K562 (cell line): ENCODE data around the gene PPM1L. TPM values are rescaled to one million over a fixed set of nuclear protein-coding genes. Genes with fewer than 3 reads are reported as not detected.

Source experiments
- ATAC-seq: fragments of 200-7000 bp; cut with Tn5 transposase; 3 replicates; pipeline ENCODE4 v1.9.1; 2020; ENCODE audit warnings: moderate library complexity
- BruUV-seq: library from RNA; stranded (reverse); fragments of 400-500 nt; replicated peaks from 2 replicates; lab custom pipeline; 2021; lab: Mats Ljungman, UMichigan
- CTCF ChIA-PET: fragments of 300-600 bp; formaldehyde crosslinking; extraction: SDS; loops from one replicate; lab custom pipeline; 2021; ENCODE audit warnings: low intra/inter-chr PET ratio; lab: Yijun Ruan, JAX
- POLR2A ChIA-PET: fragments of 300-600, 350-650 bp; sonication (Branson Sonifier 250); formaldehyde crosslinking; extraction: SDS; loops from one replicate; lab custom pipeline; 2021; ENCODE audit warnings: antibody characterized with exemption, inconsistent platforms; lab: Yijun Ruan, JAX
- DNase-seq, 4 experiments: peaks; one replicate each; pipeline versions ENCODE4 v3.0.0 to v3.0.0-alpha.2; 2011 to 2018; ENCODE audit warnings: low spot score in 3 of 4, mixed read lengths in 3 of 4; ENCODE audit errors: extremely low read depth in 1 of 4
- FAIRE-seq: peaks from 2 replicates; lab custom pipeline; 2011; peaks lifted over from hg19 to GRCh38; lab: Jason Lieb, UNC
- H2AFZ ChIP-seq: 2 replicates; pipeline ENCODE4 v1.6.0; 2011; ENCODE audit warnings: low read depth, low read length, control low read depth, inconsistent platforms
- H3K27ac ChIP-seq: fragments of 200-600 bp; 3 replicates; pipeline ENCODE4 v1.8.0; 2011; ENCODE audit warnings: low read depth, mild to moderate bottlenecking, control low read depth, inconsistent platforms, low read length, moderate library complexity, mixed read lengths; ENCODE audit errors: extremely low read depth
- H3K27me3 ChIP-seq, 2 experiments: fragments of 300-600 bp in 1 of 2; 2 replicates in 1 of 2; 3 replicates in 1 of 2; pipeline versions ENCODE4 v1.6.0 to v1.8.0; 2011; ENCODE audit warnings: inconsistent platforms in 2 of 2, low read length in 2 of 2, mild to moderate bottlenecking in 1 of 2, mixed read lengths in 1 of 2, moderate library complexity in 1 of 2; ENCODE audit not compliant: control insufficient read depth in 2 of 2, insufficient read depth in 2 of 2
- H3K36me3 ChIP-seq: fragments of 300-600 bp; 3 replicates; pipeline ENCODE4 v1.8.0; 2011; ENCODE audit warnings: mild to moderate bottlenecking, low read length, inconsistent platforms; ENCODE audit not compliant: control insufficient read depth, insufficient read depth
- H3K4me1 ChIP-seq, 2 experiments: fragments of 200-600 bp in 1 of 2; replicated peaks in 1 of 2; 2 replicates in 1 of 2; 3 replicates in 1 of 2; pipeline versions ENCODE4 v1.5.1 to v1.8.0; 2011; ENCODE audit warnings: inconsistent platforms in 2 of 2, low read length in 2 of 2, mild to moderate bottlenecking in 1 of 2, mixed read lengths in 1 of 2, moderate library complexity in 1 of 2; ENCODE audit not compliant: control insufficient read depth in 2 of 2, insufficient read depth in 2 of 2
- H3K4me2 ChIP-seq: 2 replicates; pipeline ENCODE4 v1.6.1; 2011; ENCODE audit warnings: low read length, control low read depth, inconsistent platforms, mixed read lengths; ENCODE audit not compliant: insufficient read depth
- H3K4me3 ChIP-seq: fragments of 200-600 bp; sonication (generic), shearing (Covaris generic); 2 replicates; pipeline ENCODE4 v1.5.1; 2016; ENCODE audit warnings: control low read depth, inconsistent platforms
- H3K79me2 ChIP-seq: fragments of 200-600 bp; 3 replicates; pipeline ENCODE4 v1.8.0; 2011; ENCODE audit warnings: low read length, inconsistent platforms; ENCODE audit not compliant: control insufficient read depth, insufficient read depth
- H3K9ac ChIP-seq, 2 experiments: 2 replicates each; pipeline versions ENCODE4 v1.6.0 to v1.6.1; 2011; ENCODE audit warnings: low read depth in 2 of 2, low read length in 2 of 2, control low read depth in 1 of 2, inconsistent platforms in 1 of 2, mild to moderate bottlenecking in 1 of 2, mixed read lengths in 1 of 2; ENCODE audit not compliant: insufficient read depth in 1 of 2
- H3K9me1 ChIP-seq: one replicate; pipeline ENCODE4 v1.6.0; 2011; ENCODE audit warnings: inconsistent platforms, mild to moderate bottlenecking, low read length, moderate library complexity; ENCODE audit not compliant: control insufficient read depth, insufficient read depth
- H3K9me3 ChIP-seq: replicated peaks from 2 replicates; pipeline ENCODE4 v1.5.1; 2011; ENCODE audit warnings: low read depth, low read length, inconsistent platforms; ENCODE audit not compliant: control insufficient read depth, insufficient read depth
- H4K20me1 ChIP-seq: replicated peaks from 2 replicates; pipeline ENCODE4 v1.6.1; 2011; ENCODE audit warnings: low read length, inconsistent platforms, mixed read lengths; ENCODE audit not compliant: control insufficient read depth, insufficient read depth
- ARID1B ChIP-seq: fragments of 450-650 bp; IDR thresholded peaks from 2 replicates; pipeline ENCODE4 v1.6.1; 2016; ENCODE audit warnings: antibody characterized with exemption, mild to moderate bottlenecking, inconsistent platforms
- DPF2 ChIP-seq: fragments of 450-650 bp; IDR thresholded peaks from 2 replicates; pipeline ENCODE4 v1.6.1; 2016
- RAD21 ChIP-seq, 2 experiments: fragments of 250-450 bp in 1 of 2; fragments of 450-650 bp in 1 of 2; sonication (Bioruptor Pico) in 1 of 2; formaldehyde crosslinking in 1 of 2; IDR thresholded peaks in 1 of 2; conservative IDR thresholded peaks in 1 of 2; 2 replicates each; pipeline versions ENCODE4 v1.4.0 to v1.8.0; 2020 to 2022; ENCODE audit warnings: mild to moderate bottlenecking in 2 of 2, moderate library complexity in 1 of 2
- RBM39 ChIP-seq: fragments of 200-400 bp; formaldehyde crosslinking; optimal IDR thresholded peaks from 2 replicates; pipeline ENCODE3; 2018; ENCODE audit warnings: low read depth, low read length
- SMAD2 ChIP-seq: fragments of 150-350 bp; IDR thresholded peaks from 2 replicates; pipeline ENCODE4 v1.6.1; 2014; ENCODE audit warnings: low read depth, mild to moderate bottlenecking, low read length
- SP1 ChIP-seq: sonication (generic); formaldehyde crosslinking; IDR thresholded peaks from 2 replicates; pipeline ENCODE4 v1.8.1; 2022; ENCODE audit warnings: mild to moderate bottlenecking, missing genetic modification reagents
- TFAM ChIP-seq: fragments of 250-450 bp; sonication (Bioruptor Pico); conservative IDR thresholded peaks from 2 replicates; pipeline ENCODE4 v1.5.0; 2021; ENCODE audit warnings: mild to moderate bottlenecking, moderate library complexity
- XRCC3 ChIP-seq: fragments of 450-650 bp; IDR thresholded peaks from 2 replicates; pipeline ENCODE4 v1.6.1; 2017; ENCODE audit warnings: mild to moderate bottlenecking, moderate library complexity
- ZNF274 ChIP-seq: IDR thresholded peaks from 2 replicates; pipeline ENCODE4 v1.6.1; 2011; ENCODE audit warnings: low read depth, mild to moderate bottlenecking, low read length, moderate library complexity, borderline replicate concordance
- ZNF3 ChIP-seq: fragments of 250-450 bp; sonication (Bioruptor Pico); IDR thresholded peaks from 2 replicates; pipeline ENCODE4 v1.5.0; 2021; ENCODE audit warnings: mild to moderate bottlenecking, moderate library complexity
- ZNF551 ChIP-seq: fragments of 250-450 bp; sonication (Bioruptor Pico); IDR thresholded peaks from 2 replicates; pipeline ENCODE4 v1.5.0; 2021; ENCODE audit warnings: mild to moderate bottlenecking, moderate library complexity
- WGBS: fragments of 100-300 bp; shearing (Covaris generic); methylation state at CpG from one replicate; pipeline ENCODE4 v1.1.6; 2016; ENCODE audit warnings: low coverage, mixed read lengths; ENCODE audit not compliant: insufficient coverage; ENCODE audit errors: missing lambda C conversion rate; 5-methylcytosine and 5-hydroxymethylcytosine counted together
- in situ Hi-C: fragments of 300-500 bp; cut with MboI; formaldehyde crosslinking; loops from 4 replicates; pipeline ENCODE4 v1.15.0; 2018; ENCODE audit warnings: inconsistent platforms, mixed read lengths
- intact Hi-C: fragments of 100-400 bp; cut with micrococcal nuclease; formaldehyde crosslinking; loops from 2 replicates; pipeline ENCODE4 v1.14.2; 2022
- polyA plus RNA-seq, 8 experiments: library from polyadenylated mRNA; depleted of rRNA in 4 of 8; stranded (reverse) in 5 of 8; unstranded in 3 of 8; fragments of >200 nt; fragmentation: Nextera tagmentation in 2 of 8; fragmentation: Illumina TruSeq in 1 of 8; extraction: Ambion mirVana in 2 of 8; extraction: Trizol in 1 of 8; gene quantifications; 2 replicates each; pipeline versions ENCODE4 v1.2.1 to v1.2.3, GENCODE V29; 2011 to 2014; ENCODE audit warnings: inconsistent platforms in 1 of 8, missing spikeins in 1 of 8
- total RNA-seq, 7 experiments: library from RNA; depleted of rRNA in 6 of 7; stranded (reverse); fragments of >200 nt in 6 of 7; fragmentation: Illumina TruSeq in 2 of 7; extraction: Trizol in 2 of 7; gene quantifications; 2 replicates each; pipeline versions ENCODE4 v1.2.1 to v1.2.3, GENCODE V29; 2011 to 2021; ENCODE audit warnings: low replicate concordance in 1 of 7
- TF ChIP-seq, protein P1 (sequence below): fragments of 250-450 bp; sonication (Bioruptor Pico); IDR thresholded peaks from 2 replicates; pipeline ENCODE4 v1.4.0; 2020; ENCODE audit warnings: mild to moderate bottlenecking, moderate library complexity, borderline replicate concordance
- TF ChIP-seq, protein P2 (sequence below): sonication (generic); formaldehyde crosslinking; IDR thresholded peaks from 2 replicates; pipeline ENCODE4 v1.8.1; 2023; ENCODE audit warnings: mild to moderate bottlenecking, missing genetic modification reagents

The PPM1L gene
- total and polyA plus RNA-seq, 9 of the 15 experiments (the other 6 are each of a cell fraction or from before 2014, with no cell fraction given), result 0.01 to 0.41 (median 0.14) TPM

DNA sequence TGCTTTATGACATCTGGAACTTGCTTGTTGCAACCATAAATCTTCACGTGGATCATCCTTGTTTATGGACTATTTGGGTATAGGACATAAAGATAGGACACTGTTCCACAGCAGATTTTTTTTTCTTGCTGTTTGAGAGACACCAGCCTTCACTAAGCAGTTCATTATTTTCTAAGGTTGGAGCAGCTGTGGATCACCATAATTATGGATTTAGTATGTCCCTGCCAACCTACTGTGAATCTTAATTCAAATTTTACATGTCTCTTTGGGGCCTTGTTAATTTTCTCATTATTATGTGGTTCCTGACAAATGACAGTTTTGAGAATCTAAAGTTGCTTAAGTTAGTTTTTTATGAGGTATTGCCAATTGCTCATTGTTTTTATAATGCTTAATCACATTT is 188.0 kb downstream of the PPM1L start:
- no peaks in the 10 kb centered on the region for H3K9me1 ChIP-seq
- no peak for FAIRE-seq
- H3K4me2 ChIP-seq, result no peak overlapping the region
- TF ChIP-seq SP1, result no peak
- no peak for TF ChIP-seq DPF2
- intact Hi-C loops (loop anchor here (5.0 kb wide), 2 partner anchors 302 to 328 kb away; no protein-coding TSS in a partner anchor), in situ Hi-C loops (no loop called here)
- H4K20me1 ChIP-seq, result no peaks in the 10 kb centered on the region
- H3K27ac ChIP-seq, result no peak overlapping the region
- POLR2A ChIA-PET, result interaction anchor here (0.6 kb wide), 1 partner anchor 309 kb away, joined by 4 read pairs; no protein-coding TSS in a partner anchor
- H3K4me1 ChIP-seq, result no peaks in the 10 kb centered on the region
- no peaks in the 10 kb centered on the region for H3K36me3 ChIP-seq
- no peak for ATAC-seq
- no peaks in the 10 kb centered on the region for H3K27me3 ChIP-seq
- WGBS, result 0% methylated on average over 1 of the region's 1 CpG
- no peak overlapping the region for H2AFZ ChIP-seq
- H3K4me3 ChIP-seq, result no peak overlapping the region
- DNase-seq, result no peak
- no peak overlapping the region for H3K9ac ChIP-seq
- H3K79me2 ChIP-seq, result no peaks in the 10 kb centered on the region
- H3K9me3 ChIP-seq, result no peaks in the 10 kb centered on the region
- CTCF ChIA-PET, result interaction anchor here (0.6 kb wide), 1 partner anchor 87 kb away, joined by 3 read pairs; no protein-coding TSS in a partner anchor
- no TSS peak for BruUV-seq

DNA sequence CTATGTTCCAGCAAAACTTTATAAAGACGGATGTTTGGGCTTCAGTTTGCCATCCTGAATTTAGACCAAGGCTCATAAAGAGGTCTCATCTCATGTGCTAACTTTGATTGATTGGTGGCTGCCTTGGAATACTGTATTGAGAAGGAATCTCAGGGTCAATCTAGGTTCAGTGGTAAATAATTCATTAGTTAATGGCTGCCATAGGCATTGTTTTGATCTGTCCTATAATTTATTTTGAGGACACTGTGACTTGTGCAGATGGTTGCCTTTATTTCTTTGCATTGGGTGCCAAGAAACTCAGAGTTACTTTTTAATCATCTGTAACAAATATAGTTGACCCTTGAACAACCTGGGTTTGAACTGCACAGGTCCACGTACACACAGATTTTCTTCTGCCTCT is 189.3 kb downstream of the PPM1L start:
- no peaks in the 10 kb centered on the region for H3K4me1 ChIP-seq
- FAIRE-seq (no peak), DNase-seq (no peak), ATAC-seq (no peak)
- CTCF ChIA-PET, result no interaction called here
- H3K79me2 ChIP-seq, result no peaks in the 10 kb centered on the region
- H2AFZ ChIP-seq, result no peak overlapping the region
- H3K36me3 ChIP-seq, result no peaks in the 10 kb centered on the region
- H3K27me3 ChIP-seq, result no peaks in the 10 kb centered on the region
- no peak overlapping the region for H3K4me3 ChIP-seq
- in situ Hi-C loops, result no loop called here
- no peak overlapping the region for H3K4me2 ChIP-seq
- no peaks in the 10 kb centered on the region for H4K20me1 ChIP-seq
- H3K9ac ChIP-seq, result no peak overlapping the region
- no TSS peak for BruUV-seq
- no peaks in the 10 kb centered on the region for H3K9me1 ChIP-seq
- no peak overlapping the region for H3K27ac ChIP-seq
- POLR2A ChIA-PET, result no interaction called here
- intact Hi-C loops, result no loop called here
- WGBS, result 0% methylated on average over 2 of the region's 2 CpGs
- no peaks in the 10 kb centered on the region for H3K9me3 ChIP-seq
- TF ChIP-seq ZNF551 (no peak), RAD21 (CRISPR knock-in tag; conservative IDR thresholded peaks at IDR 0.05 in 1 of 2, IDR thresholded peaks at IDR 0.05 in 1 of 2) (no peak), SMAD2 (no peak), ZNF3 (CRISPR knock-in tag) (no peak), ARID1B (no peak), RBM39 (no peak), TFAM (no peak), ZNF274 (no peak), XRCC3 (no peak)
- TF ChIP-seq, protein P1, sequence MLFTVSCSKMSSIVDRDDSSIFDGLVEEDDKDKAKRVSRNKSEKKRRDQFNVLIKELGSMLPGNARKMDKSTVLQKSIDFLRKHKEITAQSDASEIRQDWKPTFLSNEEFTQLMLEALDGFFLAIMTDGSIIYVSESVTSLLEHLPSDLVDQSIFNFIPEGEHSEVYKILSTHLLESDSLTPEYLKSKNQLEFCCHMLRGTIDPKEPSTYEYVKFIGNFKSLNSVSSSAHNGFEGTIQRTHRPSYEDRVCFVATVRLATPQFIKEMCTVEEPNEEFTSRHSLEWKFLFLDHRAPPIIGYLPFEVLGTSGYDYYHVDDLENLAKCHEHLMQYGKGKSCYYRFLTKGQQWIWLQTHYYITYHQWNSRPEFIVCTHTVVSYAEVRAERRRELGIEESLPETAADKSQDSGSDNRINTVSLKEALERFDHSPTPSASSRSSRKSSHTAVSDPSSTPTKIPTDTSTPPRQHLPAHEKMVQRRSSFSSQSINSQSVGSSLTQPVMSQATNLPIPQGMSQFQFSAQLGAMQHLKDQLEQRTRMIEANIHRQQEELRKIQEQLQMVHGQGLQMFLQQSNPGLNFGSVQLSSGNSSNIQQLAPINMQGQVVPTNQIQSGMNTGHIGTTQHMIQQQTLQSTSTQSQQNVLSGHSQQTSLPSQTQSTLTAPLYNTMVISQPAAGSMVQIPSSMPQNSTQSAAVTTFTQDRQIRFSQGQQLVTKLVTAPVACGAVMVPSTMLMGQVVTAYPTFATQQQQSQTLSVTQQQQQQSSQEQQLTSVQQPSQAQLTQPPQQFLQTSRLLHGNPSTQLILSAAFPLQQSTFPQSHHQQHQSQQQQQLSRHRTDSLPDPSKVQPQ, result no peak
- TF ChIP-seq, protein P2, sequence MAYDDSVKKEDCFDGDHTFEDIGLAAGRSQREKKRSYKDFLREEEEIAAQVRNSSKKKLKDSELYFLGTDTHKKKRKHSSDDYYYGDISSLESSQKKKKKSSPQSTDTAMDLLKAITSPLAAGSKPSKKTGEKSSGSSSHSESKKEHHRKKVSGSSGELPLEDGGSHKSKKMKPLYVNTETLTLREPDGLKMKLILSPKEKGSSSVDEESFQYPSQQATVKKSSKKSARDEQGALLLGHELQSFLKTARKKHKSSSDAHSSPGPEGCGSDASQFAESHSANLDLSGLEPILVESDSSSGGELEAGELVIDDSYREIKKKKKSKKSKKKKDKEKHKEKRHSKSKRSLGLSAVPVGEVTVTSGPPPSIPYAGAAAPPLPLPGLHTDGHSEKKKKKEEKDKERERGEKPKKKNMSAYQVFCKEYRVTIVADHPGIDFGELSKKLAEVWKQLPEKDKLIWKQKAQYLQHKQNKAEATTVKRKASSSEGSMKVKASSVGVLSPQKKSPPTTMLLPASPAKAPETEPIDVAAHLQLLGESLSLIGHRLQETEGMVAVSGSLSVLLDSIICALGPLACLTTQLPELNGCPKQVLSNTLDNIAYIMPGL, result no peak
